Measurements from ENCODE around the gene MTMR1.

GRCh38 chrX:150730719-150731118 is 37.5 kb downstream of the MTMR1 start:
- TF ChIP-seq POLR2A (IDR thresholded peaks at IDR 0.05; ENCODE audit: low read length), result no peak
- no peak for TF ChIP-seq GATA1 (IDR thresholded peaks at IDR 0.05; ENCODE audit: low read depth, low read length)

Data from erythroblast (primary cell).